ENCODE data around the gene CELSR1. TPM values are rescaled to one million over a fixed set of nuclear protein-coding genes. Genes with fewer than 3 reads are reported as not detected.

CELSR1 gene
- total and polyA plus RNA-seq, 9 donors = 0.63 to 25.2 (median 2.9) TPM

DNA sequence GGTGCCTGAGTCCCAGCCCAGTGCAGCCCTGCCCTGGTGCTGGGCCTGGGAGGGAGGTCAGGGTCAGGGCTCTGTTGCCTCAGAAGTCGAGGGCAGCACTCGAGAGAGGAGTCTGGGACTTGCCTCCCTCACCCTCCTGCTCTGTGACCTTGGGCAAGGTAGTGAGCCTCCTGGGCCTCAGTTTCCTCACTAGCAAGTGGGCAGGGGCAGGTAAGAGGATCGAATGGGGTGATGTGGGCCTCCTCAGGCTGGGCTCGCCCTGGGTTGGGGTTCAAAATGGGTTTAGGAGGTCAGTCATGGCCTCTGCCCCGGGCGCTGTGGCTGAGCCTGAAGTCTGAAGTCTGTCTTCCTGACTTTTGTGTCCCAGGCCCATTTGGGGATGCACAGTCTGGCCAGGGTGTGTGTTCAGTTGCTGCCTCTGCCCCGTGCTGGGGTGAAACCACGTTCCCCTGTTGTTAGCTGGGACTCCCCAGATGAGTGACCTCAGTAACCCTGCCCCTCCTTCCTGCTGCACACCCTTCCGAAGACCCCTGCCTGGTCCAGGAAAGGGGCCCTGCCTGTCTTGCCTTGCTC, 40.9 kb upstream of the CELSR1 start:
- intact Hi-C loops (cut with DNase I) = loop anchor here in 2 of 4 donors (10.0 kb wide), 2 partner anchors 86 to 96 kb away; no protein-coding TSS in a partner anchor
- Histone ChIP-seq H3K4me1 (ENCODE audit: insufficient read depth) (peaks cover 11% of the 10 kb centered on the region), H3K36me3 (no peaks in the 10 kb centered on the region), H3K9me3 (no peaks in the 10 kb centered on the region), H3K4me3 (peak overlapping the region; percentile 71), H3K27me3 (no peaks in the 10 kb centered on the region), H3K27ac (peak overlapping the region in 1 of 2 donors; percentile 21)
- TF ChIP-seq POLR2A (IDR thresholded peaks at IDR 0.05) (no peak), EP300 (IDR thresholded peaks at IDR 0.05) (no peak)
- TF ChIP-seq, protein P1, sequence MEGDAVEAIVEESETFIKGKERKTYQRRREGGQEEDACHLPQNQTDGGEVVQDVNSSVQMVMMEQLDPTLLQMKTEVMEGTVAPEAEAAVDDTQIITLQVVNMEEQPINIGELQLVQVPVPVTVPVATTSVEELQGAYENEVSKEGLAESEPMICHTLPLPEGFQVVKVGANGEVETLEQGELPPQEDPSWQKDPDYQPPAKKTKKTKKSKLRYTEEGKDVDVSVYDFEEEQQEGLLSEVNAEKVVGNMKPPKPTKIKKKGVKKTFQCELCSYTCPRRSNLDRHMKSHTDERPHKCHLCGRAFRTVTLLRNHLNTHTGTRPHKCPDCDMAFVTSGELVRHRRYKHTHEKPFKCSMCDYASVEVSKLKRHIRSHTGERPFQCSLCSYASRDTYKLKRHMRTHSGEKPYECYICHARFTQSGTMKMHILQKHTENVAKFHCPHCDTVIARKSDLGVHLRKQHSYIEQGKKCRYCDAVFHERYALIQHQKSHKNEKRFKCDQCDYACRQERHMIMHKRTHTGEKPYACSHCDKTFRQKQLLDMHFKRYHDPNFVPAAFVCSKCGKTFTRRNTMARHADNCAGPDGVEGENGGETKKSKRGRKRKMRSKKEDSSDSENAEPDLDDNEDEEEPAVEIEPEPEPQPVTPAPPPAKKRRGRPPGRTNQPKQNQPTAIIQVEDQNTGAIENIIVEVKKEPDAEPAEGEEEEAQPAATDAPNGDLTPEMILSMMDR (IDR thresholded peaks at IDR 0.05) = no peak
- DNase-seq = peak in 1 of 5 donors; percentile 33
- 54 to 56% (median 55%) methylated on average over 8 to 9 of the region's 9 CpGs for WGBS, 3 donors

DNA sequence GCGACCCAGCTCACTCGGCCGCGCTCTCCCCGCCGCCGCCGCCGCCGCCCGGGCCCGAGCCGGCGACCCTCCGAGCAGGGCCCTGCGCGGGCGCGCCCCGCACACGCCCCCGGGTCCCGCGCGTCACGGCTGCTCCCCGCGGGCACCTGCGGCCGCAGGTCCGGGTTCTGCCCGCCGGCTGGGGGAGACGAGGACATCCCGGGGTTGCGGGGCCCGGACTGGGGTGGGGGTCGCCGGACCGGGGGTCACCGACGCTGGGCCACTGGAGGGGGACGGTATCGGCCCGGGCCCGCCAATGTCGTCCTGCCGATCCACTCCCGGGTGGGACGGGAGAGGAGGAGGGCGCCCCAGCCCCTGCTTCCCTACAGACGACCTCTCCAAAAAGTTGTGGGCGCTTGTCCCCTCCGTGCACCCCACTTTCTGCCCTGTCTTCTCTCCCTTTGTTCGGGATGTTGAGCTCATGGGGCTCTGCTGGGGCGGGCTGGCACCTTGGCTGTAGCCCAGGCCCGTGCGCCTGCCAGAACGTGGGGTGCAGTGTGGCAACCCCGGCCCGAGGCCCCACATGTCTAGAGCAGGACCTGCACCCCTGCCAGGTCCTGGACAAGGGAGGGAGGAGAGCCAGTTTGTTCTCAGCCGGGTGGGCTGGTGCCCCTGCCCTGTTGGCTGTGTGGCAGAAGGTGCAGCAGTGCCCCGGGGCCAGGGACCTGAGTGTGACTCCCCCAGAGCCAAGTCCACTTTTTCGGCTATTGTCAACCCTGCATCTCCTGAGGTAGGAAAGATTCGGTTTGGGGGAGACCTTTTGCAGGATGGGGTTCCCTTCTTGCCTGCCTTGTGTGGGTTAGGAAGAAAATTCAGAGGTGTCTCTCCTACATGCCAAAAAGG, 40.2 kb upstream of the CELSR1 start:
- intact Hi-C loops (cut with DNase I) = loop anchor here in 2 of 4 donors (10.0 kb wide), 2 partner anchors 87 to 97 kb away; no protein-coding TSS in a partner anchor

DNA sequence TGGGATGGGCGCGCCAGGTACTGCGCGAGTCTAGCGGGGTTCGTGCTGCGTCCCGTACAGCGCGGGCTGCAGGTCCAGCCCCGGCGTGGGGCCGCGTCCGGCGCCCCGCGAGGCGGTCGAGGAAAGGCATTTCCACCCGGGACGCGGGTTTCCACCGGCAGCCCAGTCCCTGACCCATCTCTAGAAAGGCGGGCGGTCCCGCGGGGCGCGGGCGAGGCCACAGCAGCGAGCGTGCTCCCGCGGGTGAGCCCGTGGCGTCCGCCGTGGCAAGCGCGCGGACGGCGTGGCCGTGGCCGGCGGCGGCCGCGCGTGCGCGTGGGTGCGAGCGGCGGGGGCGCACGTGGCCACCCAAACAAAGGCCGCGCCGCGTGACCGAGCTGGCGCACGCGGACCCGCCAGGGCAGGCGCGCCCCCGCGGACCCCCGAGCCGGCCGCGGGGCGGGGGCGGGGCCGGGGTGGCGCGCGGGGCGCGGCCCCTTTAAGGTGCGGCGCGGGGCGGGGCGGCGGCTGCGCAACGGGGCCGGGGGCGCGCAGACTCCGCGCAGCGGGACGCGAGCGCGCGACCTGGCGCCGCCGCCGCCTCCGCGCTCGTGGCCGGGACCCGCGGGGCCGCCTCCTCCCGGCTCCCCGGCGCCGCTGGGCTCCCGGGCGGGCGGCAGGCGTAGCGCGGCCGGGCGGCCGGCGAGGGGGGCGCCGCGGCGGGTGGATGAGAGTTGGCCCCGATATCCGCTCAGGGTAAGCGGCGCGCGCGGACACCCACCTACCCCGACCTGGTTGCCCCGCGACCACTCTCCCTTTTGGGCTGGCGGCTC, 39.3 kb upstream of the CELSR1 start:
- Histone ChIP-seq H3K27ac (no peak overlapping the region), H3K4me3 (peak overlapping the region; percentile 71), H3K36me3 (no peaks in the 10 kb centered on the region), H3K4me1 (ENCODE audit: insufficient read depth) (peaks cover 11% of the 10 kb centered on the region), H3K9me3 (no peaks in the 10 kb centered on the region), H3K27me3 (no peaks in the 10 kb centered on the region)
- 1 to 2% (median 1%) methylated on average over 15 to 141 of the region's 142 CpGs for WGBS, 3 donors
- TF ChIP-seq POLR2A (IDR thresholded peaks at IDR 0.05) (no peak), EP300 (IDR thresholded peaks at IDR 0.05) (no peak)
- TF ChIP-seq, protein P1 (IDR thresholded peaks at IDR 0.05) = no peak
- DNase-seq = peak; percentile 42 to 75 (median 63)
- intact Hi-C loops (cut with DNase I) = loop anchor here in 2 of 4 donors (10.0 kb wide), 2 partner anchors 88 to 98 kb away; no protein-coding TSS in a partner anchor

More for the DNA sequence above, 40.2 kb upstream of the CELSR1 start:
- Histone ChIP-seq H3K27me3 (no peaks in the 10 kb centered on the region), H3K4me1 (ENCODE audit: insufficient read depth) (peaks cover 11% of the 10 kb centered on the region), H3K27ac (peak overlapping the region; percentile 21 to 35), H3K36me3 (no peaks in the 10 kb centered on the region), H3K9me3 (no peaks in the 10 kb centered on the region), H3K4me3 (peak overlapping the region; percentile 71)
- TF ChIP-seq, protein P1 (IDR thresholded peaks at IDR 0.05) = no peak
- TF ChIP-seq POLR2A (IDR thresholded peaks at IDR 0.05) (no peak), EP300 (IDR thresholded peaks at IDR 0.05) (no peak)
- 3 to 10% (median 4%) methylated on average over 16 to 64 of the region's 65 CpGs for WGBS, 3 donors
- peak in 3 of 5 donors; percentile 49 to 57 (median 56) for DNase-seq

Data from ovary (tissue), 9 donors.